ENCODE measurements around the gene CSMD2. TPM values are rescaled to one million over a fixed set of nuclear protein-coding genes. Genes with fewer than 3 reads are reported as not detected.

The CSMD2 gene
- total RNA-seq, 1 donor from 2014 or later, result 0.08 TPM

DNA sequence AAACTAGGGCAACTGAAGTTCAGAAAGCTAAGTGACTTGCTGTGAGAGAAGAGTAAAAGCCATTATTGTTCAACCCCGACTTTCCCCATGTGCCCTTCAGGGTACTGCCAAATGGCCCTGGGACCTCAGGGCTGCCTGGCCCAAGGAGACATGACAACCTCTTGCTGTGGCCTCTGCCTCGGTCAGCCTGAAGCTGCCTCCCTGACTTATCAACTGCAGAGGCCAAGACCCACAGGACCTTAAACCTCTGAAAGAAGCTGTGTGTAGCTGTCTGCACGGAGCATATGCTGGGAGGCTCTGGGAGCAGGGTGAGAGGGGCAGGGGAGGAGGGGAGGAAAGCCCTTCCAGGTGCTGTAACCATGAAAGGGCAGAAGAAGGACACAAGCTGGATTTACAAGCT lies 265.3 kb downstream of the CSMD2 start:
- ATAC-seq, result no peak

DNA sequence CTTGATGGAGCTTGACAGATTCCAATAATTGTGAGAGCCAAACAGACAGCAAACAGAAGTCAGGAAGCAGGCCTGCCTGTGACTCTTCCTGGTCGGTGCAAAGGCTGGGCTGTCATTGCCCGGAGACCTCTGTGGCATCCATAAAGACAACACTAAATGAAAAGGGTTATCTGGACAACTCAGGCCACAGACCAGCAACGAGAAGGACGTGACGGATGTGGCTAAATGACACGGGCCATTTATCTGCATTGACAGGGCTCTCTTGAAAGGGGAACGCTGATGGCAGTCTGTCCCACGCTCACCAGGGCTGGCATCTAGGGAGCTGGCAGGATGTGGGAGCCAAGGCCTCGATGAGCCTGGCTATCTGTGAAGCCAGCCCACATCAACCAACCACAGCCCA lies 266.1 kb downstream of the CSMD2 start:
- no peak for ATAC-seq

DNA sequence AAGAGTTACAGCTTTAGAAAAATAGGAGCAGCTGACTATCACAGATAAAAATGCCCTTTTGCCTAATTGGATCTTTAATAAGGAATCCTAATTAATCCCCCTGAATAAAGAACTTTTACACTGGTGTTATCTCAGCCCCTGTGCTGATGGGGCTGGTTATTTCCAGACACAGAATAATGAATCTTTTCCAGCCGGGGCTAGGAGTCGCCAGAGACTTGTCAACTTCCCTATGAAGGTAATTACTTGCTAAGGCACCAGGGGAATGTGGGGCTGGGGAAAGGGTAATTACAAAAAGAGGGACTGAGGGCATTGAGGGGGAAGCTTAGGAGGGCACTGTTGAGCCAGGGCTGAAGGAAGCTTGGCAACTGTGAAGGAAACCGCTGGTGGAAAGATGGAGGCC lies 266.6 kb downstream of the CSMD2 start:
- ATAC-seq, result no peak

DNA sequence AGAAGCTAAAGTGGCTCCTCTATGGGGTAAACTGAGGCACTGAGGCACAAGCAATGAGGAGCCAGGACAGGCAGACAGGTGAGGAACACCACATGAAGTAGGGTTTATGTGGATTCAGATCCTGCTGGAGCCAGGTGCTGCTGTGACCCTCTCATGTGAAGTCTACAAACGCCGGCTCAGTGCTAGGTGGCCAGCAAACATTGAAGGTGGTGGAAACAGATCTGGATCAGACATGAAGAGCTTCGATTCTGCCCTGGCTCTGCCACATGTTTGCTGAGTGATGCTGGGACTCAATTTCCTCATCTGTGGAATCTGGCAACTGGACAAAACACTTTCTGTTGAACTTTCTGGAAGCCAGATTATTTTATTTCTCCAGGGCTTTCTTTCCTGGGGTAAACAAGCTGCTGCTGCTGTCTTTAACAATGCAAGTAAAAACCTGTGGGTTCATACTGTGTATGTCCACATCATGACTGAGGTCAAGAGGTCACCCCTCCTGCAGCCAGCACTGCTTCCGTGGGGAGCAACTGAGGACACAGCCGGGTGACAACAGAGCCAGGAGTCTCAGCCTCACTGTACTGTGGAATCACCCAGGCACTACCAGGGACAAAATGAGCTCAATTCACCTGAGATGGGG lies 267.8 kb downstream of the CSMD2 start:
- no peak for ATAC-seq

DNA sequence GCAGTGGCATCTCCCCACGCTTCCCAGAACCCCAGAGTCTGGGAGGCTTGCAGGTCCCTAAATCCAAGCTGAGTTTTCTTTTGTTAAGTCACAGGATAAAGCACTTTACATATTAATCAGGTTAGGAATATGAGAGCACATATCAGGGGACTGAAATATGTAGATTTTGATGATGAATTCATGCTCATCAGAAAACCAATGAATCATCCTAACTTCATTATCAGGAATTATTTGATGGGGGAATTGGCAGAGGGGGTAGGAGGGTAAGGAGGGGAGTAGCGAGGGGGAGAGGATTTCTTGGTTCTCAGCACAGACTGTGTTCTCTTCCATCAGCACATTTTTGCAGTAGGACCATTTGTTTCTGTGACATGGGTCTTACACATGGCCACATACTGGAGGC lies 269.1 kb downstream of the CSMD2 start:
- no peak for ATAC-seq

DNA sequence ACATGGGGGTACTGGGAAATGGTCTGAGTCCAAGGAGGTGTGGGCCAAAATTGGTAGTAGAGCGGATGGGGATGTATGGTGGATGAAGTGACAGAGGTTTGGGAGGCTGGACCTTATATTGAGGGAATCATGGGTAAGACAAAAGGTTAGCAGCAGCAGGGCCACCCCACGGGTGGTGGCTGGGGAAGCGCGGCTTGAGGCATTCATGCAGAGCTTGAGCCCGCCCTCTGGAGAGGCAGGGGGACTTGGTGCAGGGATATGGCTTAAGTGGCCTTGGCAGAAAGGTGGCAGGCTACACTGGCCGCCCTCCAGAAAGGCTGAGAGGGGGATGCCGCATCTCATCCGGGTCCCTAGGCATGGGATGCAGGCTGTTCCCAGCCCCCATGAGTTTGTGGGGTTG lies 269.6 kb downstream of the CSMD2 start:
- no peak for ATAC-seq

DNA sequence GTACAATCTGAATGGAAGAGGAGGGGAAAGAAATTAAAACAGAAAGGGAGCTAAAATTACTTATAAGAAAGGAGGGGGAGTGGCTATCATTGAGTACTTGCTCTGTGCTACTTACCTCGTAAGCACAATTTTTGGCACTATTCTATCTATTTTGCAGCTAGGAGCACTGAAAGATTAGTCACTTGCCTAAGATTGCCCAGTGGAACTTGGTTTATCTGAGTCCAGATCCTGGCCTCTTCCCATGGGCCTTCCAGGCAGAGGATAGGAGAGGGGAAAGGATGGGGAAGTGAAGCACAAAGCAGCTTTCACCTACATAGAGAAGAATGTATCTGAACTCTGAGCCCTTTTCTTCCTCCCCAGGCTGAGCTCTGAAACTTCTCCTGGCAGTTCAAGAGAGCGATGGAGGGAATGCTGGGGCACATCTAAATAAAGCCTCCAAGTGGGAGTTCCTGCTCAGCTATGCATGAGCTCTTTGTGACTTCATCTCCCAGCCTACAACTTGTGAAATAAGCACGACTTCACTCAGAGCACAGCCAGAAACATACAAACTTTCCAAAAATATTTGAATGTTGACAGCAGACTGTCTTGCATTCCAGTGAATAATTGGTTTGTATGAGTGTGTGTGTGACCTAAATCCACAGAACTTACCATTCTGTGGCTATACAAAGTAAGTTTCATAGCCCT lies 271.7 kb downstream of the CSMD2 start:
- no peak for ATAC-seq

DNA sequence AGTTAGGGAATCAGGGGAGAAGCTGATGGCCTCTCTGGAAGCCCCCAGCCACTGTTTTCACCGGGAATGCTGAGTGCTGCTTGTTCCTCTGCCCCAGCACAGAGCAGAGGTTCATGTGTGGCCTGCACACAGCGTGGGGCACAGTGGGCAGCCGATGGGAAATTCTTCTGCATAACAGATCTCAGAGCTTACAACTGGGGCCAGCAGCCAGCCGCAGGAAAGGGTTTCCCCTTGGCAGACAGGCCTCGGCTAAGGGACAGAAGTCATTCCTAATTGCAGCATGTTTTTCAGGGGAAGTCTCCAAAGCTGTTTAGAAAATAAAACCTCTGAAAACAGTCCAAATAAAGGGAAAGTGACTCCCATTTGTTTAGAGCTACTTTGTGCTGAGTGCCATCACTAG lies 278.5 kb downstream of the CSMD2 start:
- no peak for ATAC-seq

DNA sequence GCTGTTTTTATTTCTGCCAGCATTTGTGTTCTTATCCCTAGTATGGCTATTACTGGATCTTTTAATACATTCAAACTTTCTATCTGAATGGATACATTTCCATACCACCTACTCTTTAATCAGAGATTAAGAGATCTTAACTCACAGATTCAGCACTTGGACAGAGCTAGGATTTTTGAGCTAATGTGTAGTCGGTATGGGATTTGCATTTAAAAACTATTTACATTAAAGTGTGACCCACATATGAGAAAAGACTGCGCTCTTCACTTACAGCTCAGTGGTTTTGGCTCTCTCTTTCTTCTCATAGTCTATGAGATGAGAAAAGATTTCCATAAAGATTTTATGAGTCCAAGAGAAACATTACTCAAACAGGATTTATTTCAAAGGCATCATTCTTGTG lies 284.7 kb downstream of the CSMD2 start:
- ATAC-seq, result no peak

DNA sequence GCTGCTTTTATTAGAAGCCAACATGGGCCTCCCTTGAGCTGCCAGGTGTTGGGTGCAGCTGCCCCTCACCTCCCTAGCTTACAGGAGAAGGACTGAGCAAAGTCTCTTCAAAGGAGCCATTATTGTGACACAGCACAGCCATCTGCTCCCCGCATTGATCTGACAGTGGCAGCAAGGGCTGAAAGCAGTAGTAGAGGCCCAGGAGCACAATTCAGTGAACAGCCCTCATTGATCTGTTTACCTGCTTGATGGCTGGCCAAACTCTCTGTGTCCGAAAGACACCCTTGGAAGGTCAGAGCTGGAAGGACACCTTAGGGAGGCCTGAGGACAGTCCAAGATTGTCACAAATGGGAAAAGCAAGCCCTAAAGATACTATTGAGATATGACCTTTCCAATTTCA lies 286.6 kb downstream of the CSMD2 start:
- no peak for ATAC-seq

DNA sequence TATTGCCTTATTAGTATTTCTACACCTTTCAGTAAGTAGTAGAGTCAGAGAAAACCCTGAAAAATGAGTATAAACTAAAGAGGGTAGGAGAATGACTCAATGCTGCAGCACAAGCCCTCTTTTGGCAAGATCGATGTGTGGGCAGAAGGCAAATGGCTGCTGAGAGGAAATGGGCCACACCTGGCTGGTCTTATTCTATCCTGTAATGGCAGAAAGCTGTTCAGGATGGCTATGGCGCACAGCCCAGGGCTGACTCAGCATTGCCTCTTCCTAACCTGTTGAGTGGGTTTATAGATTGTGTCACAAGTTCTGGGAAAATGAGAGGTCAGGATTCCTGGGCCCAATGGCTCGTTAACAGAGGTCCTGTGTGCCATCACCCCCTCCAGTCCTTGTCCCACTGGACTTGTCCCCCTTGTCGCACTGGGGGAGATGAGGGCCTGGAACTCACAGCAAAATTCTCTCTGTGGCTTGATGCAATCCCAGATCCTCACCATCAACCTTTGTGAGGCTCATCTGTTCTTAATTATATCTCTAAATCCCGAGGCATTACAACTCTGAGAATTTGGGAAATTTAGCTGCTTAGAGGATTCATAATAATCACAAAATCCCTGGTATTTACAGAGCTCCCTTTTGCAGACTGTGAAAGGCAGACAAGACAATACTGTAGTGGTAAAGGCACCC lies 287.9 kb downstream of the CSMD2 start:
- peak; percentile 94 for ATAC-seq

DNA sequence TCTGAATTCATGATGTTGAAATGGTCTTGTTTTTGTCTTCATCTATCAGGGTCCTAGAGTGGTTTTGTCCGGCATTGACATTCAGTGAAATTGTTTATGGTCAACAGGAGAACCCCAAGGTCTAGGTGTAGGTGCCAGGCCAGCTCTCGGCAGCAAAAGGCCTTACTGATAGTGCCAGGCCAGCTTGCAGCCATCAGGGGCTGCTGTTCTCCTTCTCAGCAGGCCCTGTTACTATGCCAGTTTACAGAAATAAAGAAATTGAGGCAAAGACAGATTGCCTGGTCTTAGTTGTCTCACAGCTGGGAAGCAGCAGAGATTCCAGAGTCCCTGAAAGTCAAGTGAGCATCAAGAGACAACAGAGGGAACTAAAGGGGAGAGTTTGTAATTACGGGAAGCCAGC lies 289.2 kb downstream of the CSMD2 start:
- ATAC-seq, result no peak

DNA sequence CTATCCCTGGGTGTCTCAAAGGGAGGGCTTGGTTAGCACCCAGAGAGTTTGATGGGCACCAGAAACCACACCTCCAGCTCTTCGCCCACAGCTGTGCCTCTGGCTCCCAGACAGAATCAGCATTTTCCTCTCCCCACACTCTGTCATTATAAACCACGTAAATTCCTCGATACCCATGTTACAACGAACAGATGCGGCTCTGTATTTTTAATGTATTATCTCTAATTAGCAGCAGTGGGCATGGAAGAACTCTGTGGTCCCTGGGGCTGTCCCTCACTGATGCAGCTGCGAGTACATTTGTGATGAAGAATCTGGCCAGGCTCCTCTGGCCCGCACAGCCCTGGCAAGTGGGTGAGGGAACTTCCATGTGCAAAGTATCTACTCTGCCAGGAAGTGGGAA lies 290.4 kb downstream of the CSMD2 start:
- ATAC-seq, result no peak

DNA sequence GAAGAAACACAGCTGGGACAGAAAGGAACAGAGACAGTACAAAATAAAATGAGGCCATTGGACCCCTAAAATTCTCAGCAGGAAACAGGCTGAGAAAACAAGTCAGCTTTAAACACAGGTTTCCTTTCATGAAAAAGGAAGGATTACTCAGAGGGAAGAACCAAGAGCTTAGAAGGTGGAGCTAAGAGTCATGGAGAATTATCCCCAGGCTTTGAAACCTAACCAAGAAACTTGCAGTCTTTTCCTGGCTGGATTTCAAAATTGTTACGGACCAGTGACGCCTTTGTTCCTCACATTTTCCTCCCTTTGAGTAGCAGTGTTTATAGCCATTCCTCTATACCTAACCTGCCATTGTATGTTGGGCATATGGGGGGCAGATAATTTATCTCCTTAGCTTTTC lies 292.3 kb downstream of the CSMD2 start:
- peak; percentile 68 for ATAC-seq

DNA sequence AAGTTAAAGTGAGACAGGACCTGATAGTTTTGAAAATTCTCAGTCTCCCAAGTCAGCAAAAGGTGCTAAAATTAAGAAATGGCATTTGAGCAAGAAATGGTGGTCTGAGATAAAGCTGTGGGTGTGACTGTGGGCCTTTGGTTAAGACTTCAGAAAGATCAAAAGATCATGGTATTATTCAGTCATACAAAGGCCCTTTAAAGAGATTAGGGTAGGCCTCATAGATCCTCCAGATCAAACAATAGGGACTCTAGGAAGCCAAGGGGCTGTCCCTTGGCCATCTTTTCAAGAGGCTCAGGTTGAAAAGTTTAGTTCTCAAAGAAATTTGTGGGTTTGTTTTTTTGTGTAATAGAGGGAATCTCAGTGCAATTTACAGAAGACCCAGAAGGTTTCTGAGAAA lies 292.8 kb downstream of the CSMD2 start:
- no peak for ATAC-seq

DNA sequence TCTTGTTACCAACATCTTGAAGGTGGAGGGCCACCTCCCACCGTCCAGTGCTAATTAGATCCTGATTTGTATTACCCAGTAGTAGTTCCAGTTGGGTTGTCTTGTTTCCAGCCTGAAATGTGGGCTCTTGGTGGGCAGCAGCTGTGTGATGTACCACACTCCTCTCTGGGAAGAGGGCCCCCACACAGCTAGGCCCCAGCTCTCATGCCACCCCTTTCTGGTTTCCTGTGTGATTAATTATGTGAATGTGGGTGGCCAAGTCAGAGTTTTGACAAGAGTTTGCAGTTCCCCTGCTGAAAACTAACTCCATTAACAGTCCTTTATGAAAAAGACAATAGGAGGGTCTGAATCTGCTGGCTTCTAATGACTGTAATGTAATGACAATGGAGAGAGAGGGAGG lies 297.3 kb downstream of the CSMD2 start:
- no peak for ATAC-seq

DNA sequence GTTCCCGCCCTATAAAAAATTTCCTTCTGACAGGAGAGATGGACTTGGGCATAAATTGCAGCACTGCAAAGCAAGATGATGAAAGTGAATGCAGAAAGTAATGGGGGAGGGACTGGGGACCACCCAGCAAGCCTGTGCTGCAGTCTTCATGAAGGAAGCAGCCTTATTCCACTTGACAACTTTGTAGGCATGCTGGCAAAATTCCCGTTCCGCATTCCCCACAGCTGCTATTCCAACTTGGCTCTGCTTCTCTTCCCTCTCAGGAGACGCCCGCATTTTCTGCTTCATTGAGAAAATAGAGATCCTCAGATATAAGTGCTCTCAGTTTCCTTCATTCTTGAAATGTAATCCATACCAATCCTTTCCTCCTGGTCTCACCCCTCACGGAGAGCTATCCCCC lies 298.7 kb downstream of the CSMD2 start:
- no peak for ATAC-seq

DNA sequence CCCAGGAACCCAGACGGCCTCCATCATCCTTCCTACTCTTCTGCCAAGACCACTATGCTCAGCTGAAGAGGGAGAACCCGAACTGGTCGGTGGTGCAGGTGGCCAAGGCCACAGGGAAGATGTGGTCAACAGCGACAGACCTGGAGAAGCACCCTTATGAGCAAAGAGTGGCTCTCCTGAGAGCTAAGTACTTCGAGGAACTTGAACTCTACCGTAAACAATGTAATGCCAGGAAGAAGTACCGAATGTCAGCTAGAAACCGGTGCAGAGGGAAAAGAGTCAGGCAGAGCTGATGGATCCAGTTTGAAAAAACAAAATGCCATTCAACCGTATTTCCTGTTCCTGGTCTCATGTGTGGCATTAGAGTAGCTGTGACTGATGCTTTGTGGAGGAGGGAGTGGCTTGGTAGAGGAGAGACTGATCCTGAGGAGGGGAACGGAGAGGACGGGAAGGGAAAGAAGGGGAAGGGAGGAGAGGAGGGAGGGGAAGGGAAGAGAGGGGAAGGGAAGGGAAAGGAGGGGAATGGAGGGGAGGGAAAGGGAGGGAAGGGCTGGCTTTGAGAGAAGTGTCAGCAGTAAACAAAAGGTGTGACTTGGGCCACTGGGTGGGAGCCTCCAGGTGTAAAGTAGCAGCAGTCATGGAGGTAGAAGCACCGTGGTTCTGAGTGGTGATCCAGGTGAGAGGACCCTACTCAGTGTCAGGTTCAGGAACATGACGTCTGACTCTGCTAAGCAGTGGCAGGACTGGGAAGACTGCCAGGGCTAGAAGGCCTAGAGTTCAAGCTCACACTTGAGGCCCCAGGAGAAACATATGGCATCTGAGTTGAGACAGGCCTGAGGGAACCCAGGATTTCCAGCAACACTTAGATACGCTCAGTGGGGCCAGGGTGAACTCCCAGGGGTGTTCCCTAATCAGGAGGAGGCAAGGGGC lies 300.3 kb downstream of the CSMD2 start:
- no peak for ATAC-seq

DNA sequence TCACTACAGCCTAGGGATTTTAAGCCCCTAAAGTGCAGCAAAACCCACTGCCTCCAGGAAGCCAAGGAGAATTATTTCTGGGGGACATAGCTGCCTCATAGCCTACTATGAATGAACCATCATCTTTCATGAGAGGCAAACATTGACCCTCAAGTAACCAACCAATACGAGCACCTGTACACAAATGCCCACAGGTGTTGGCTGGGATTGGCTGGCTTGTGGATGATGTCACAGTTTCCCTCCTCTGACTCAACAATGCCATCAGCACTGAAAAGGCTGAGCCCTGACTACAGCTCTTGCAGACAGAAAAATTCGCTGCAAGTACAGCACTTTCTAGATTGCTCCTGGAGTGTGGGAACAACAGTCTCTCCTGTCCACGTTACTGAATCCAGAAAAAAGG lies 301.3 kb downstream of the CSMD2 start, which contains the start of gene HMGB4:
HMGB4 (plus strand) TSS at position 301 of the 400 bp plus-strand sequence. CDS start 113 bp downstream, outside the sequence.
- no peak for ATAC-seq

DNA sequence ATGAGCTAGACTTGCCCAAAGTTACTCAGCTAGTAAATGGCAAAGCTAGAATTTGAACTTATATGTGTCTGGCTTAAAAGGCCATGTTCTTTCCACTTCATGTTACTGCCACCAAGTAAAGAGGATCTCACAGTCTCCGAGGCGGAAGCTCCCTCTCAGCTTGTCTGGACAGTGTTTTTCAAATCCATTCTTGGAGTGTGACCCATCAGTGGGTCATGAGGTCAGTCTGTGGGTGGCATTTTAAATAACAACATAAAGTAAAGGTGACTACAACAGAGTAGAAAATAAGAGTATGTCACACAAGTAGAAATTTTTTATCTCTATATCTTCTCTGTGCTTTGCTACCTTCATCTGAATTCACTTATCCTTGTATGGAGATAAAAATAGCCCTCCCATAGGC lies 304.4 kb downstream of the CSMD2 start:
- no peak for ATAC-seq

DNA sequence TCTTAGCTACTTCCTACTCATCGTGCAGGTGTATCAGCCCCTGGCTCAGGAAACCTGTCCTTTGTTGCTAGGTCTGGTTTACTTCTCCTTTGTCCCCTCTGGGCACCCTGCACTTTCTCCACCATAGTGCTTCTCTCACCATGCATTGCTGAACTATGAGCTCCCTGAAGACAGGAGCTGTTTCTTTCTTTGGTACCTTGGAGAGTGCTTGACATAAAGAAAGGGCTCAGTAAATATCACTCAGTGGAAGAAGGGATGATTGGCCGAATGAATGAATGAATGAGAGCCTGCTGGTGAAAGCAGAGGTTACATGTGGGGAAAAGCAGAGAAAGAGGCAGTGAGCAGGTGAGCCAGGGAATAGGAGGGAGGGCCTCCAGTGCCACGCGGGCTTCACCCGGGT lies 310.9 kb downstream of the CSMD2 start:
- no peak for ATAC-seq

DNA sequence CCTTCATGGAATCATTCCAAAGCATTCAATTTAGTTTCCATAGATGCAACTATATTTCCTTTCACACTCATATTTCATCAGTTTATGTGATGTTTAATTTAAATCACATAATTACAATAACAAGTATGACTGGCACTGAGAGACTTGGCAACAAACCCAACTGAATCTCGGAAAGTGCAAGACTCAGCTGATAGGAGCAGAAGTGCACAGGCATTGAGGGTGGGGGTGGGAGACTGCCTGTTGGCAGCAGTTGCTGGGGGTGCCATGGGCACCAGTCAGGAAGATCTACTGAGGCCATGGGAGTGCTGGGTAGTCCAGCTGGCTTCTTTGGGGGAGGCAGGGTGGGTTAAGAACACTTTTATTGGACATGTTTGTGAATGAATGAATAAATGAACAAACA lies 311.6 kb downstream of the CSMD2 start:
- no peak for ATAC-seq

DNA sequence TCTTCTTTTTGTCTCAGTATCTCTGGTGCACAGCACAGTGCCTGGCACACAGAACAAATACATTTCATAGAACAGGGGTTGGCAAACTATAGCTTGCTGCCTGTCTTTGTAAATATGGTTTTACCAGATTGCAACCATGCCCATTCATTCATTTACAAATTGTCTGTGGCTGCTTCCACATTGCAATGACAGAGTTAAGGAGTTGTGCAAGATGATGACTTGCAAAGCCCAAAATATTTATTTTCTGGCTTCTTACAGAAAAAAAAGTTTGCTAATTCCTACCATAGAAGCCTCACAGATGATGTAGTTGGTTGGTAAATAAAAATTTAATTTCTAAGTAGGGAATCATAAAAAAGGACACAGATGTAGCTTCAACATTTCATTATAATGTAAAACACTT lies 312.3 kb downstream of the CSMD2 start:
- no peak for ATAC-seq
